ENCODE data around the gene BCAS3.

BCAS3 gene

GRCh38 chr17:61130330-61130729 is 452.7 kb downstream of the BCAS3 start:
- no peak for TF ChIP-seq CTCF (IDR thresholded peaks at IDR 0.05; ENCODE audit: control extremely low read depth, extremely low read depth, low read depth, missing control alignments)
- ChIA-PET POLR2A (no interaction called here), CTCF (no interaction called here)
- DNase-seq (ENCODE audit: extremely low spot score): no peak

- CTCF ChIA-PET: no interaction called here
- TF ChIP-seq CTCF (IDR thresholded peaks at IDR 0.05; ENCODE audit: control extremely low read depth, extremely low read depth, low read depth, missing control alignments): no peak
- POLR2A ChIA-PET: no interaction called here
- no peak for DNase-seq (ENCODE audit: extremely low spot score)
These were observed 453.9 kb downstream of the BCAS3 start for GRCh38 chr17:61131585-61131984.

GRCh38 chr17:61132524-61132923 is 454.9 kb downstream of the BCAS3 start:
- no peak for TF ChIP-seq CTCF (IDR thresholded peaks at IDR 0.05; ENCODE audit: control extremely low read depth, extremely low read depth, low read depth, missing control alignments)
- ChIA-PET POLR2A (no interaction called here), CTCF (no interaction called here)
- DNase-seq (ENCODE audit: extremely low spot score): no peak

- no peak for TF ChIP-seq CTCF (IDR thresholded peaks at IDR 0.05; ENCODE audit: control extremely low read depth, extremely low read depth, low read depth, missing control alignments)
- POLR2A ChIA-PET: no interaction called here
- DNase-seq (ENCODE audit: extremely low spot score): no peak
- CTCF ChIA-PET: no interaction called here
These were observed 456.2 kb downstream of the BCAS3 start for GRCh38 chr17:61133853-61134252.

- CTCF ChIA-PET: no interaction called here
- DNase-seq (ENCODE audit: extremely low spot score): no peak
- POLR2A ChIA-PET: no interaction called here
- TF ChIP-seq CTCF (IDR thresholded peaks at IDR 0.05; ENCODE audit: control extremely low read depth, extremely low read depth, low read depth, missing control alignments): no peak
These were observed 457.0 kb downstream of the BCAS3 start for GRCh38 chr17:61134551-61135235.

- TF ChIP-seq CTCF (IDR thresholded peaks at IDR 0.05; ENCODE audit: control extremely low read depth, extremely low read depth, low read depth, missing control alignments): no peak
- POLR2A ChIA-PET: no interaction called here
- DNase-seq (ENCODE audit: extremely low spot score): no peak
- CTCF ChIA-PET: interaction anchor here (1.5 kb wide), 1 partner anchor 13 kb away, joined by 3 read pairs; no protein-coding TSS in a partner anchor
These were observed 458.1 kb downstream of the BCAS3 start for GRCh38 chr17:61135782-61136181.
